Dermis blood vessel endothelial cell (primary cell): Measurements from ENCODE around the gene HAND2. TPM values are rescaled to one million over a fixed set of nuclear protein-coding genes. Genes with fewer than 3 reads are reported as not detected.

Experiments
- DNase-seq: peaks from one replicate; pipeline ENCODE4 v3.0.0; 2010
- total RNA-seq: library from RNA; depleted of rRNA; stranded (reverse); fragments of >200 nt; gene quantifications from 2 replicates; pipeline ENCODE4 v1.2.3, GENCODE V29; 2014

Gene HAND2
- total RNA-seq, 1 donor from 2014 or later = not detected

DNA sequence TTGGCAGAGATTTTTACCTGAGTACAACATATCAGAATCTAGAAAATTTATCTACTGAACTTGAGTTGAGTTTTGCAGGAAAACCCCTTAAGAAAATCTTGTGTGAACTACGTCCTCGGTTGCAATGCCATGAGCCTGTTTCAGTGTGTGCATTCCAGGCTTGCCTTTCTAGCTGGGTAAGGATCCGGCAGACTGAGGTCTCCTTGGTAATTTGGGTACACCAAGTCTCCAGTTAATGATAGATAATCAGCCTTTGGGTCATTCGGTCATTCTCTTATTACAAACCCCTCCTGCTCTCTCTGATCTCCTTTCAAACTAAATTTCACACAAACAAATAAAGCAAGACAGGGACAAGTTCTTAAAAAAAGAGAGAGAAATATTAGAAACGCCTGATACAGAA, 5.9 kb upstream of the HAND2 start:
- DNase-seq = no peak

- no peak for DNase-seq
These were observed 5.3 kb upstream of the HAND2 start for GRCh38 chr4:173535165-173535902.

- DNase-seq = no peak
These were observed 4.4 kb upstream of the HAND2 start for GRCh38 chr4:173534434-173534833.

DNA sequence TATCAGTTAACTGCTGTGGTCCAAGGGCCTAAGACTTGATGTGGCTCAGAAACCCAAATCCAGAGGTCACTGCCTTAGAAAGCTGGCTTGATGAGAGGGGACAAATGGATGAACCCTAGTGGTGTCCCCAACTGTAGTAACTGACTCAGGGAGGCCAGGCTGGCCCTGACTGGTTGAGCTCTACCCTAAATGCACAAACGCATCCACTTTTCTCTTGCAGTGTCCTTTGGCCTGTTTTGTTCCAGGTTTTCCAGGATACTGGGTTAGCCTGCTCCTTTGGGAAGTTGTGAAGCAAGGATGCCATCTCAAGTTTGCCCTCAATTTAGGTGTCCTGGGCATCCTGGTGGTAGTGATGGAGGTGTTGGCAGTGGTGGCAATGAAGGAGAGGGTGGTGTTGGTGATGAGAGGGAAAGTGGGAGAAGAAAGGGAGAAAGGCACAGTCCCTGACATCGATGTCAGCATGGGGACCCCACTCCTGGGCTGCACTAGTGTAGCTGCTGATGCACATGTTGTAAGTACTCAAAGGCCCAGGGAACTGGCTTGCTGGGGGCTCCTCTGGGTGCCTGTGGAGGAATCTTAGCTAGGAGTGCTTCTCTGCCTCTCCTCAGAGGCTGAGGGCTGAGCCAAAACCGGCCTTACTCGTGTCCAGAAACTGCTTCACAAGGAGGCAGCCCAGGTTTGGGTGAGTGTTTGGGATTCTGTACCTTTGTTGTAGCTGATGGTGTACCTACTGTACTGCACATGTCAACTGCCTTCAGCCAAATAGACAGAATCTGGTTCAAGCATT, 2.9 kb upstream of the HAND2 start:
- DNase-seq = no peak

- no peak for DNase-seq
These were observed 1.3 kb upstream of the HAND2 start for GRCh38 chr4:173531086-173531965.

- no peak for DNase-seq
These were observed 477 bp upstream of the HAND2 start for GRCh38 chr4:173530326-173531085.

- DNase-seq = no peak
These were observed 1.4 kb downstream of the HAND2 start for GRCh38 chr4:173528378-173529321.

DNA sequence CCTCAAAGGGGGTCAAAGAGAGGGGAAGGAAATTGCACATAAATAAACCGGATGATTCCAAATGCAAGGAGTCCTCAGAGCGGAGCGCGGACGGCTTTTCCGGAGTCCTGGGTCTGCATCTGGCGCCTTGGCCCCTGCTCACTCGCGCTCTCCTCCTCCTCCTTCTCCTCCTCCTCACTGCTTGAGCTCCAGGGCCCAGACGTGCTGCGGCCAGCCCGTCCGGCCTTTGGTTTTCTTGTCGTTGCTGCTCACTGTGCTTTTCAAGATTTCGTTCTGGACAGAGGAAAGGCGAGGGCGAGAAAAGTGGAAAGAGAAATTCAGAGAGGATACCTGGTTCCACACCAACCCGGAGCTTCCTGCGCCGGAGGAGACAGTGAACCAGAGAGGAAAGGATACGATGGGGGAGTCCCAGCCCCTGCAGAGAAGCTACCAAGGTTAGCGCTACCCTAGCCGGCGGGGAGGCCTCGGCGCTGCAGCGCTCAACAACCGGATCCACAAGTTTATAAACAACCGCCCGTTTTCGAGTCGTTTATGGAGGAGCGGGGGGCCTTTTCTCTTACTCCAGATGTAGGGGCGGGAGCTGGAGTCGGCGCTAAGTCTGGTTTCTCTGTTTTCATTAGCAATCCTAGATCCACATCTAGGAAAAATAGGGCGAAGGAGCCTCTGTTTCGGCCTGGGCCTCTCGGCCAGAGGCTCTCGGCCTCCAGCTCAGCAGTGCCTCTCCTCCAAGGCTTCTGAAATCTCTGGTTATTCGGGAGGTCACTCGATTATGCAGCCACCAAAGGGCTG, 2.7 kb downstream of the HAND2 start:
- DNase-seq = no peak

GRCh38 chr4:173526724-173527102, 3.3 kb downstream of the HAND2 start:
- no peak for DNase-seq

DNA sequence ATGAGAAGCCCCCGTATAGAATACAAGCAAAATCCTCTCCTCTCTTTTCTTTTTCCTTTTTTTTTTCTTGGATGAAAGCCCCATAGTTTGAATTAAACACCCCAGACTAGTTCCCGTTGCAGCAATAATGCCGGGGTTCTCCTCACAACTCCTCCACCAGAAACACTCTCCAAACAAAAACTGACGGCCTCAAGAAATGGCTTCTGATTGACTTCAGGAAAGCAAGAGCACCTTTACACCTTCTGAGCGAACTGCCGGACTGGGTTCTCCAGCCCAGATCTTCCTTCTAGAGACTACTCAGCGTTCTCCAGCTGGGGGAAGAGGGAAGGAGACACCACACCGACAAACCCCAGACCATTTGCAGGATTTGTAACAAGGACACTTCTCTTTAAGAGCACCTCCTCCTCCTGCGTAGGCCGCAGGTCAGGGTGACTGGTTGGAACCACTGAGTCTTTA, 4.0 kb downstream of the HAND2 start:
- no peak for DNase-seq

GRCh38 chr4:173525118-173526011, 4.7 kb downstream of the HAND2 start:
- DNase-seq = no peak

- no peak for DNase-seq
These were observed 5.6 kb downstream of the HAND2 start for GRCh38 chr4:173524218-173525117.

- no peak for DNase-seq
These were observed 7.1 kb downstream of the HAND2 start for GRCh38 chr4:173522951-173523395.

- peak; percentile 52 for DNase-seq
These were observed 7.7 kb downstream of the HAND2 start for GRCh38 chr4:173522160-173522950.

GRCh38 chr4:173521467-173522159, 8.4 kb downstream of the HAND2 start:
- no peak for DNase-seq

DNA sequence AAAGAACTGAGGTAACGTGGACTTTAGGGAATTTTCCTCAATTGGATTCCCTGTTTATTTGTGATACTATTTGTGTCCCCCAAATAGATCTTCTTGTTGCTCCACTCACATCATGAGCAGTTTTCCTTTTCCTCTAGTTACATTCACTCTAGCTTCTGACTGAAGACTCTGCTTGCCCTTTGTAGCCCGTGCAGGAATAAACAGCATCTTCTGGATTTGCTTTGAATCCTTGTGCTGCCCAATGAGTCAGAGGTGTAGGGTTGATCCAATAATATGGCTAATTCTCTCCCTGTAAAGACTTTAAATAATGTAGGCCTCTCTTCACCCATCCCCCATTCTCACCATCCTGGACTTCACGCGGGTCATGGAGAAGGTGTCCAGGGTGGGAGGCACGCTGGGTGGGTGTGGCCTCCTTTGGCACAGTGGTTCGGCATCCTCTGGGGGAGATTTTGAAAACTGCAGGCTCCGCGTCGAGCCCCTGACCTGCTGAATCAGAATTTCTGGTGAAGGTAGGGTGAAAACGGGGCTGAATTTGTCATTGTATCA, 9.0 kb downstream of the HAND2 start:
- no peak for DNase-seq
